Body of pancreas (tissue), 4 donors: Measurements from ENCODE around the gene DDIAS. TPM values are rescaled to one million over a fixed set of nuclear protein-coding genes. Genes with fewer than 3 reads are reported as not detected.

Experiments used
- ATAC-seq: fragments of 150-250 bp; one replicate; pipeline ENCODE4 v1.9.1; 2016
- DNase-seq, 4 donors: peaks; one replicate each; pipeline ENCODE4 v3.0.0-alpha.2; 2019
- H3K27ac ChIP-seq, 4 donors: fragments of 200-600 bp; sonication (generic); 1 replicate in 3 of 4; 2 replicates in 1 of 4; pipeline versions ENCODE4 v1.5.1 to v1.6.1; 2016 to 2019; ENCODE audit warnings: mild to moderate bottlenecking in 1 of 4, mixed read lengths in 1 of 4, moderate library complexity in 1 of 4
- H3K27me3 ChIP-seq, 2 donors: fragments of 200-600 bp; sonication (generic); one replicate each; pipeline ENCODE4 v1.6.0; 2016; ENCODE audit warnings: mild to moderate bottlenecking in 1 of 2
- H3K36me3 ChIP-seq, 2 donors: fragments of 200-600 bp; sonication (generic); replicated peaks in 1 of 2; 2 replicates each; pipeline ENCODE4 v1.5.1; 2016; ENCODE audit warnings: low read depth in 2 of 2; ENCODE audit not compliant: insufficient read depth in 1 of 2
- H3K4me1 ChIP-seq: fragments of 200-600 bp; sonication (generic); one replicate; pipeline ENCODE4 v1.6.0; 2016
- H3K4me3 ChIP-seq, 2 donors: fragments of 200-600 bp; sonication (generic); 1 replicate in 1 of 2; 2 replicates in 1 of 2; pipeline ENCODE4 v1.5.1; 2016 to 2019
- H3K9me3 ChIP-seq, 3 donors: fragments of 200-600 bp; sonication (generic); 1 replicate in 2 of 3; 2 replicates in 1 of 3; pipeline ENCODE4 v1.5.1; 2016
- POLR2A ChIP-seq, 3 donors: fragments of 450-650 bp; IDR thresholded peaks; one replicate each; pipeline ENCODE4 v1.6.1; 2016; ENCODE audit warnings: antibody characterized with exemption in 3 of 3, mild to moderate bottlenecking in 2 of 3
- WGBS, 2 donors: methylation state at CpG; one replicate each; pipeline ENCODE4 v1.1.5; 2017; 5-methylcytosine and 5-hydroxymethylcytosine counted together
- intact Hi-C: fragments of 100-400 bp; cut with DNase I; formaldehyde crosslinking; loops from one replicate; pipeline ENCODE4 v1.15.1; 2023
- total RNA-seq, 2 donors: library from RNA; depleted of rRNA; stranded (reverse); fragments of >200 nt; gene quantifications; one replicate each; pipeline ENCODE4 v1.1.0, GENCODE V29; 2016
- TF ChIP-seq, protein P1 (sequence below), 7 experiments: fragments of 450-650 bp in 4 of 7; fragments of 200-600 bp in 3 of 7; sonication (generic) in 3 of 7; IDR thresholded peaks; one replicate each; pipeline ENCODE4 v1.5.1; 2016 to 2019; ENCODE audit warnings: antibody characterized with exemption in 7 of 7

Gene DDIAS
- total RNA-seq, 2 donors from 2014 or later, result not detected

DNA sequence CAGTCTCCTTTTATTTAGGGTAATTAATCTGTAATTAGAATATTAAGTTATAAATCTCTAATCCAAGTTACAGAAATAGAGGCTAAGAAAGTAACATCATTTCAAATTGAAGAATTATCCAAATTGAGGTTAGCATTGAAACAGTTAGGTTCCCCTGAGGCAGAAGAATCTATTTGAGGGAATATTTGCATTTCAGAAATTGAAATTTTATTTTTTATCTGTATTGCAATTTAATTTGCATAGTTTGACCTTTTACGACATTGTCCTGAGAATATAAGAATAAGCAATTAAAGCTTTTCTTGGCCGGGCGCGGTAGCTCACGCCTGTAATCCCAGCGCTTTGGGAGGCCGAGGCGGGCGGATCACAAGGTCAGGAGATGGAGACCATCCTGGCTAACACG lies 27.6 kb downstream of the DDIAS start:
- H3K27ac ChIP-seq, result no peak overlapping the region
- TF ChIP-seq, protein P1, sequence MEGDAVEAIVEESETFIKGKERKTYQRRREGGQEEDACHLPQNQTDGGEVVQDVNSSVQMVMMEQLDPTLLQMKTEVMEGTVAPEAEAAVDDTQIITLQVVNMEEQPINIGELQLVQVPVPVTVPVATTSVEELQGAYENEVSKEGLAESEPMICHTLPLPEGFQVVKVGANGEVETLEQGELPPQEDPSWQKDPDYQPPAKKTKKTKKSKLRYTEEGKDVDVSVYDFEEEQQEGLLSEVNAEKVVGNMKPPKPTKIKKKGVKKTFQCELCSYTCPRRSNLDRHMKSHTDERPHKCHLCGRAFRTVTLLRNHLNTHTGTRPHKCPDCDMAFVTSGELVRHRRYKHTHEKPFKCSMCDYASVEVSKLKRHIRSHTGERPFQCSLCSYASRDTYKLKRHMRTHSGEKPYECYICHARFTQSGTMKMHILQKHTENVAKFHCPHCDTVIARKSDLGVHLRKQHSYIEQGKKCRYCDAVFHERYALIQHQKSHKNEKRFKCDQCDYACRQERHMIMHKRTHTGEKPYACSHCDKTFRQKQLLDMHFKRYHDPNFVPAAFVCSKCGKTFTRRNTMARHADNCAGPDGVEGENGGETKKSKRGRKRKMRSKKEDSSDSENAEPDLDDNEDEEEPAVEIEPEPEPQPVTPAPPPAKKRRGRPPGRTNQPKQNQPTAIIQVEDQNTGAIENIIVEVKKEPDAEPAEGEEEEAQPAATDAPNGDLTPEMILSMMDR (IDR thresholded peaks at IDR 0.05), result no peak
- no peak for TF ChIP-seq POLR2A (IDR thresholded peaks at IDR 0.05)
- no peaks in the 10 kb centered on the region for H3K27me3 ChIP-seq
- no peaks in the 10 kb centered on the region for H3K36me3 ChIP-seq
- H3K4me1 ChIP-seq, result no peaks in the 10 kb centered on the region
- H3K4me3 ChIP-seq, result no peak overlapping the region
- H3K9me3 ChIP-seq, result no peaks in the 10 kb centered on the region
- 93 to 96% methylated on average over 10 of the region's 10 CpGs for WGBS, 2 donors
- DNase-seq (no peak), ATAC-seq (no peak)
- intact Hi-C loops, result no loop called here

GRCh38 chr11:82930229-82930628 lies 28.7 kb downstream of the DDIAS start:
- intact Hi-C loops, result no loop called here
- 71 to 88% methylated on average over 3 of the region's 3 CpGs for WGBS, 2 donors
- DNase-seq, result no peak

DNA sequence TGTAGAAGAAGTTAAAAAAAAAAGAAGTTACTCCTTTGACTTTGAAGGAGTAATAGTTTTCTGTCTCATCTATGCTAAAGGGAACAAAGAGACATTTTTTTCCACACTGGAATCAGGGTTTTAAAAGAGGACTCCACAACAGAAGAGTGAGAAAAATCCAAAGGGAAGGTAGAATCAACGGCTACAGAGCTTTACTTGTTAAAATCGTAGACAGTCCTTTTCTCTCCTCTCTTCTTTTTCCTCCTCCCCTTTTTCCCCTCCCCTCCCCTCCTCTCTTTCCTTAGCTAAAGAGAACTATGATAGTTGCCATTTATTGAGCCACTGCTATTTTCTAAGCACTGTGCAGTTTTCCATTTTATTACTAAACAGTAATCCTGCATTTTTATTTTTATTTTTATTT lies 29.2 kb downstream of the DDIAS start:
- no peak for ATAC-seq
- intact Hi-C loops, result no loop called here
- WGBS, 2 donors, result 90 to 95% methylated on average over 2 of the region's 2 CpGs
- Histone ChIP-seq H3K27ac (no peak overlapping the region), H3K4me1 (no peaks in the 10 kb centered on the region), H3K36me3 (no peaks in the 10 kb centered on the region), H3K27me3 (no peaks in the 10 kb centered on the region), H3K4me3 (no peak overlapping the region), H3K9me3 (no peaks in the 10 kb centered on the region)
- no peak for DNase-seq
- TF ChIP-seq POLR2A (IDR thresholded peaks at IDR 0.05), result no peak
- TF ChIP-seq, protein P1 (IDR thresholded peaks at IDR 0.05), result no peak

More at GRCh38 chr11:82930229-82930628, 28.7 kb downstream of the DDIAS start:
- Histone ChIP-seq H3K36me3 (no peaks in the 10 kb centered on the region), H3K4me3 (no peak overlapping the region), H3K27ac (no peak overlapping the region), H3K9me3 (no peaks in the 10 kb centered on the region), H3K4me1 (no peaks in the 10 kb centered on the region), H3K27me3 (no peaks in the 10 kb centered on the region)
- TF ChIP-seq, protein P1 (IDR thresholded peaks at IDR 0.05), result no peak
- no peak for TF ChIP-seq POLR2A (IDR thresholded peaks at IDR 0.05)
- no peak for ATAC-seq

GRCh38 chr11:82932564-82932963 lies 31.0 kb downstream of the DDIAS start:
- H3K27ac ChIP-seq, result no peak overlapping the region
- no peak for TF ChIP-seq POLR2A (IDR thresholded peaks at IDR 0.05)
- TF ChIP-seq, protein P1 (IDR thresholded peaks at IDR 0.05), result no peak
- no peaks in the 10 kb centered on the region for H3K27me3 ChIP-seq
- ATAC-seq (no peak), DNase-seq (no peak)
- no peaks in the 10 kb centered on the region for H3K9me3 ChIP-seq
- intact Hi-C loops, result no loop called here
- H3K4me1 ChIP-seq, result no peaks in the 10 kb centered on the region
- WGBS, 2 donors, result 71 to 96% methylated on average over 1 of the region's 1 CpG
- H3K36me3 ChIP-seq, result no peaks in the 10 kb centered on the region
- H3K4me3 ChIP-seq, result no peak overlapping the region

GRCh38 chr11:82936261-82936660 lies 34.7 kb downstream of the DDIAS start:
- no peak for TF ChIP-seq POLR2A (IDR thresholded peaks at IDR 0.05)
- TF ChIP-seq, protein P1 (IDR thresholded peaks at IDR 0.05), result no peak

More at GRCh38 chr11:82936261-82936660, 34.7 kb downstream of the DDIAS start:
- intact Hi-C loops, result no loop called here
- H3K4me3 ChIP-seq, result no peak overlapping the region
- H3K36me3 ChIP-seq, result no peaks in the 10 kb centered on the region
- 86 to 89% methylated on average over 3 of the region's 3 CpGs for WGBS, 2 donors
- no peaks in the 10 kb centered on the region for H3K27me3 ChIP-seq
- H3K27ac ChIP-seq, result no peak overlapping the region
- DNase-seq (no peak), ATAC-seq (no peak)
- H3K4me1 ChIP-seq, result no peaks in the 10 kb centered on the region
- no peaks in the 10 kb centered on the region for H3K9me3 ChIP-seq
